ENCODE results near the gene TMEM107.
"Not testable (repeated sequence)": the region's sequence is repeated elsewhere in the genome, so short reads cannot be mapped to it uniquely, and the experiment has no call there.

TMEM107 gene

GRCh38 chr17:8176197-8176940 lies at the start of gene TMEM107:
Gene TMEM107, minus strand, starts transcription at chr17:8176380. Its CDS starts 94 bp downstream, at chr17:8176286.
- peak; percentile 70 for DNase-seq (ENCODE audit: low spot score)

GRCh38 chr17:8224891-8225812 lies 49.0 kb upstream of the TMEM107 start:
- no peak for DNase-seq (ENCODE audit: low spot score)

- DNase-seq (ENCODE audit: low spot score): no peak
Measured at GRCh38 chr17:8223356-8224126, 47.4 kb upstream of the TMEM107 start.

GRCh38 chr17:8222630-8223355 lies 46.6 kb upstream of the TMEM107 start:
- peak; percentile 93 for DNase-seq (ENCODE audit: low spot score)

- no peak for DNase-seq (ENCODE audit: low spot score)
Measured at GRCh38 chr17:8222380-8222629, 46.1 kb upstream of the TMEM107 start.

- peak; percentile 84 for DNase-seq (ENCODE audit: low spot score)
Measured at GRCh38 chr17:8221663-8222379, 45.6 kb upstream of the TMEM107 start.

- DNase-seq (ENCODE audit: low spot score): peak; percentile 84
Measured at GRCh38 chr17:8220783-8221662, 44.8 kb upstream of the TMEM107 start.

- DNase-seq (ENCODE audit: low spot score): not testable (repeated sequence)
Measured at GRCh38 chr17:8214000-8214399, 37.8 kb upstream of the TMEM107 start.

GRCh38 chr17:8212312-8213180 lies 36.4 kb upstream of the TMEM107 start:
- DNase-seq (ENCODE audit: low spot score): no peak

GRCh38 chr17:8210761-8211458 lies 34.7 kb upstream of the TMEM107 start:
- DNase-seq (ENCODE audit: low spot score): no peak

- peak; percentile 95 for DNase-seq (ENCODE audit: low spot score)
Measured at GRCh38 chr17:8209907-8210760, 34.0 kb upstream of the TMEM107 start, which contains the start of gene AURKB. Gene AURKB, minus strand, starts transcription at chr17:8210575. Its CDS starts 351 bp downstream, at chr17:8210224.

- no peak for DNase-seq (ENCODE audit: low spot score)
Measured at GRCh38 chr17:8206536-8206935, 30.4 kb upstream of the TMEM107 start.

- no peak for DNase-seq (ENCODE audit: low spot score)
Measured at GRCh38 chr17:8204761-8205555, 28.8 kb upstream of the TMEM107 start.

- peak; percentile 79 for DNase-seq (ENCODE audit: low spot score)
Measured at GRCh38 chr17:8192070-8192815, 16.1 kb upstream of the TMEM107 start.

- DNase-seq (ENCODE audit: low spot score): no peak
Measured at GRCh38 chr17:8190506-8190905, 14.3 kb upstream of the TMEM107 start.

Measured in kidney capillary endothelial cell (primary cell).